HS-5 (cell line): ENCODE measurements around the gene RCOR1.
"Not testable (repeated sequence)": the region's sequence is repeated elsewhere in the genome, so short reads cannot be mapped to it uniquely, and the experiment has no call there.

ENCODE experiments used
- DNase-seq: peaks from one replicate; pipeline ENCODE4 v3.0.0-alpha.2; 2012; ENCODE audit warnings: low read depth

The RCOR1 gene

DNA sequence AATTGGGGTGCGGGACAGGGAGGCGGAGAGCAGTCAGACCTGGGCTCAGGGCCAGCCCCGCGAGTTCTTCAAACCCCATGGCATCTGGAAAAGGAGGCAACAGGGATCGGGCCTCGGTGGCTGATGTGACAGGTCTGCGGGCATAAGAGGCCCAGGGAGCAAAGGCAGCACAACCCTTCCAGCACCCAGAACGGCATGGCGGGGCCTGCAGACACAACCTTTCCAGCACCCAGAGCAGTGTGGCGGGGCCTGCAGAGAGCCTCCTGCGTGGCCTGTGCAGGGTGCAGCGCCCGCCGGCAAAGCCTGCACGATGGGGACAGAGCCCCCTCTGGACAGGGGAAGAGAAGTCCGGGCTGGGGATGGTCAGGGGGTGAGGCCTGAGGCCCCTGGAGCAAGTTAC is 158.6 kb downstream of the RCOR1 start:
- no peak for DNase-seq

DNA sequence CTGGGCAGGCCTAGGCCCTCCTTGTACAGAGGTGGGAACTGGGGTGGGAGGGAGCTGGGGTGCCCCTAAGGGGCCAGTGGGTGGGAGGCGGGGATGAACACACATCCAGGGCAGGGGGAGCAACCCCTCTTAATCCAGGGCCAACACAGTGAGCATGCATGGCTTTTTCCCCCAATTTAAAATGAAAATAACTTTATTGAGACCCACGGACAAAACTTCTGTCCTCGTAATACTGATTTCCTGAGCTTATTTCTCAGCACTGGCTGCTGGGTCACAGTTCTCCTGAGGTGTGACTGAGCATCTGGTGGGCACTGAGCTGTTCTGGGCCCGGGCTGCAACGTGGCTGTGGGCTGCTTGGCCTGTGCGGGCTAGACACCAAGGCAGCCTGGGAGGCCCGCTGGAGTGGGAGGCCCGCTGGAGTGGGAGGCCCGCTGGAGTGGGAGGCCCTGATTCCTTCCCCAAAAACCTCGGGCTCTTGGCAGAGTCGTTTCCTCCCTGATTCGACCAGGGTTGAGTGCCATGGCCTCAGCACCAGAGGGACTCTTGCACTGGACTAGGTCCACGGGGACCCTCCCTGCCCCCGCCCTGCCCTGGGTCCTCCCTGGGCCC is 159.9 kb downstream of the RCOR1 start:
- DNase-seq = no peak

DNA sequence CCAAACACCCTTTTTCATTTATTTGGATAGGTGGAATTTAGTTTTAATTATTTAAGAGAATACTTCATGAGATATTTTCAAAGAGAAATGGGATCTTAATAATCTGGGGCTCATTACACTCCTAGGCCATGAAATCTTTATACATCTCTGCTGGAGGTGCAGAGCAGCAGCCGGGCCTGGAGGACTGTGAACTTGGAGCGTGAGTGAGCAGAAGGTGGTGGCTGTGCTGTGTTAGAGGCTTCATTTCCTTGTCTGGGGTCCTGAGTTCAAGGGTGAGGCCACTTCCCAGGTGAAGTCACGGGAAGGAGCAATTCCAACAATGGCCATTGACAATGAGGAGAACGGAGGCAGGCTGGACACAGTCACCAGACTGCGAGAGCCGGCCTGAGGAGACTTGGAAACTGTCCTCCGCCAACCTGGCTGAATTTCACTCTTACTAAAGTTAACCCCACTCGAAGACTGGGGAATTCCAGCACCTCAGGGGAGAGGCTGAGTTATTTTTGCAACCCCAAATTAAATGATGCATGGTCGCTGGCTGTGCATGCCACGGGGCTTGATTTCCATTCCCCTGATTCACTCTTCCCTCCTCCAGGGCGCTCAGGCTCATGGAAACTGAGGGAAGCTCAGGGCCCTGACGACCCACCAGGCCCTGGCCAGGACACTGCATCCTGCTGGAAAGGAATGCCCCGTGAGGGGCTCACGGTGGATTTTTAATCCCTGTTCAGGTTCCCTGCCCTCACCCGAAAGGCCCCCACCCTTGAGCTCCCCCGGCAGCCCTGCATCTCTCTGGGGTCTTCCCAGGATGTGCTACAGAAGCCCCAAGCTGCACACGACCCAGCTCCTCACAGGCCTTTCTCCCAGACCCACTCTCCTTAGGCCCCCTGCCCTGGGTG is 162.2 kb downstream of the RCOR1 start:
- no peak for DNase-seq

DNA sequence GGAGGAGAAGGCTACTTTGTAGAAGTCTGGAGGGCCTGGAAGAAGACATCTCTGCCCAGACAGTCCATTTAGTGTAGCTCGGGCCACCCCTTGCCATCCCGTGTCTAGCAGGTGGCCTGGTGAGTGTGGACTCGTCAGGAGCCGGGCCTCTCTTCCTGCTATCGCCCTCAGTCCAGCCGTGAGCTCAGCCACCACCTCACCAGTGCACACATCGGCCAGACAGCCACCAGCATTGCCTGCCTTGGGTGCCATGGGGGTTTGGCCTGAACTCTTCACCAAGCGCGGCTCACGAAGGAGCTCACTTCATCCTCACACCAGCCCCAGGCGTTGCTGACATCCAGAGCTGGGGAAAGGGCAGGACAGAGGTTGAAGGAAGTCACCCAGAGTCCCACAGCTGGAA is 165.2 kb downstream of the RCOR1 start:
- DNase-seq = no peak

DNA sequence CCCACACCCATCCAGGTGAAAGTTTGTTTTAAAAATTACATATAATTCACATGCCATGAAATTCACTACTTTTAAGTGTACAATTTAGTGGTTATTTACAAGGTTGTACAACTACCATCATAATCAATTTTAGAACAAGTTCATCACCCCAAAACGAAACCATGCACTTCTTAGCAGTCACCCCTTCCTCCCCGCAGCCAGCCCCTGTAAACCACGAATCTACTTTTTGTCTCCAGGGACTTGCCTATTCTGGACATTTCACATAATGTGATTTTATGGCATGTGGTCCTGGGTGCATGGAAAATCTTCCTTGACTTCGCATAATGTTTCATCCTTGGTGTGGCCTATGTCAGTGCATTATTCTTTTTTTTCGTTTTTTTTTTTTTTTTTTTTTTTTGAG is 165.6 kb downstream of the RCOR1 start:
- DNase-seq = no peak

DNA sequence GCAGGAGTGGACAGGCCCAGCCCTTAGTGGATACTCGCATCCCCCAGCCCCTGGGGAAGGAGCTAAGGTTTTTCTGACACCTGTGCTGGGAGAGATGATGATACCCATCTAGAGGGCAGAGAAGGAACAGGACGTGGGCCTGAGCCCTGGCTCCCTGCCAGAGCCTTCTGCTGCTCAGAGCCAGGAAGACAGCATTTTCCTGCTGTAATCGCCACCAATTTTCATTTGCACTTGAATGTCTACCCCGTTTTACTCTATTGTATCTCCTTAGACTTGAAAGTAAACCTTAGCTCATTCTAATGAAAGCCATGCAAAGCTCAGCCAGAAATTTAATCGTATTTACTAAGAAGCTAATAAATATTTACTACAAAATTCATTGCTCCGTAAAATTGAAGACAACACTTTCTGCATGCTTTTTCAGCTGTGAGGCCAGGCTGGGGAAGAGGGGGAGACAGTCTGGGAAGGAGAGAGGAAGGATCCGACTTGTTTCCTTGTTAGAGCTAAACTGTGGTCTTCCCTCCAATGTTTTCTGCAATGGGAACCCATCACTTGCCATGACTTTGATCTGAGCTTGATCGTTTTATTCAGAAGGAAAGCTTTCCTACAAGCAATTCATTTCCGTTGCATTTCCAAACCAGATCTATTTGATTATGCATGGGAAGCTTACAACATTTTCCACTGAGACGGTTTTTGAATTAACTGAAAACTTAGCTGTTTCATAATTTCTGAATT is 167.2 kb downstream of the RCOR1 start:
- no peak for DNase-seq

DNA sequence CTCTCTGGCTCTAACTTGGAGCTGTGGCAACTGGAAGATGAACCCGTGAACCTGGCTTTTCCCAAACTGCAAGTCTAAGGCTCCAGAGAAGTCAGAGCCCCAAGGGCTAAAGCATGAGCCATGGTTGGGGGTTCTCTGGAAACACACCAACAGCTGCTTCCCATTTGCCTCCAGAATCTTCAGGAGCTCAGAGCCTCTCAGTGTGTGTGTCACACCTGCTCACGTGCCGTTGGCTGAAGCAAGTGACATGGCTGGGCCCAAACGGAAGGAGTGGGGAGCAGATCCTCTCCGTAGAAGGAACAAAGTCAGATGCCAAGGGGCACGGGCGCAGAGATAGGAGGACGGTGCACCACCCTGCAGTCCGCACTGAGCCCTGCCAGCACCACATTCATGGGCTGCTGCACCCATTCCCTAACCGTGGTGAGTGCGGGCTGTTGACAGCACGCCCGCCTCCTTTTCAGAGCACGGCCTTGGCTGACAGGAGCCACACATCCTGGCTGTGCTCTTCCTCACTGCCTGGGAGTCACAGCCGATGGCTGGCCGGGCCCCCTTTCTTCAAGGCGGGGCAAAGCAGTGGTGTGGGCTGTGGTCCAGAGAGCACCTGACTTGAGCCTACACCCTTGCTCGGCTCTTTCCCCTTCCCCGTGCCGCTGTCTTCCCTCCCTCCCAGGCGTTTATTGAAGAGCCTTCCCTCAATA is 168.2 kb downstream of the RCOR1 start:
- DNase-seq = no peak

DNA sequence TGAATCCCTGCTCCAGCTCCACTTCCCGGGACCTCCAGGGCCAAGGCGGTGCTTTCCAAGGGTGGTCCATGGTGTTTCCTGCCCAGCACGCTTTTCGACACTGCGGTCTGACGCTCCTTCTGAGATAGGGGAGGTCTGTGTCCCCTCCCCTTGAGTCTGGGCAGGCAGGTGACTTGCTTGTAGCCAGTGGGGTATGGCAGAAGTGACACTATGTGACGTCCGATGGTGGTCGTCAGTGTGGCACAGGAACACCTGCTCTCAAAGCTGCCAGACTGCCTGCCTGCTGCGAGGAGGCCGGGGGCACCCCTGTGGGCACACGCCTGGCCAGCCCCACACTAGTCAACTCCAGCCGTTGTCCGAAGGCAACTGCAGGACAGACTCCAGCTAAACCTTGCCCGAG is 168.8 kb downstream of the RCOR1 start:
- no peak for DNase-seq

DNA sequence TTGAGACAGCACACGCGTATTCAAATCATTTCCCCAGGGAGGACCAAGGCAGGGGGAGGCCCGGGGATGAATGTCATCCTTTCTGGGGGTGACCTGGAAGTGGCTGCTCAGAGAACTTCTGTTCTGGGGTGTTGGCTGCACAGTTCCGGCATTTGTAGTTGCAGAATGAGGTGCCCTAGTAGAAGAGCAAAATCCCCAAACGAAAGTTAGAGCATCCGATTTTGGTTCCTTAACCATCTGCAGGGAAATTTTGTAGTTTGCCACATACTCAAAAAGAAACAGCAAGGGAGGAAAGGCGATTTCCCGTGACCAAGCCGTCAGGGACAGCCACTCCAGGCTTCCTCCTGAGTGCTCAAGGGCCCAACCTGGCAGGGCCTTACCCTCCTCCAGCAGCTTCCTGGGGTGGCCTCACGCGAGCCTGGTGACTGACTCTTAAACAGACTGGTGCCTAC is 171.8 kb downstream of the RCOR1 start:
- no peak for DNase-seq

DNA sequence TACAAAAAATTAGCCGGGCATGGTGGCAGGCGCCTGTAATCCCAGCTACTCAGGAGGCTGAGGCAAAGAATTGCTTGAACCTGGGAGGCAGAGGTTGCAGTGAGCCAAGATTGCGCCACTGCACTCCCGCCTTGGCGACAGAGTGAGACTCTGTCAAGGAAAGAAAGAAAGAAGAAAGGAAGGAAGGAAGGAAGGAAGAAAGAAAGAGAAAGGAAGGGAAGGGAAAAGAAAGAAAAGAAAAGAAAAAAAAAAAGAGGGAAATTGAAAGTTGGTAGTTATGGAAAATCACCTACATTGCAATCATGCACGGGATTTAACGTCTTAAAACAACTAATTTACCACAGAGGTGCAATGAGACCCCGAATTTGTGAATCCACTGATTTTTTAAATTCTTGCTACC is 173.3 kb downstream of the RCOR1 start:
- DNase-seq = not testable (repeated sequence)

DNA sequence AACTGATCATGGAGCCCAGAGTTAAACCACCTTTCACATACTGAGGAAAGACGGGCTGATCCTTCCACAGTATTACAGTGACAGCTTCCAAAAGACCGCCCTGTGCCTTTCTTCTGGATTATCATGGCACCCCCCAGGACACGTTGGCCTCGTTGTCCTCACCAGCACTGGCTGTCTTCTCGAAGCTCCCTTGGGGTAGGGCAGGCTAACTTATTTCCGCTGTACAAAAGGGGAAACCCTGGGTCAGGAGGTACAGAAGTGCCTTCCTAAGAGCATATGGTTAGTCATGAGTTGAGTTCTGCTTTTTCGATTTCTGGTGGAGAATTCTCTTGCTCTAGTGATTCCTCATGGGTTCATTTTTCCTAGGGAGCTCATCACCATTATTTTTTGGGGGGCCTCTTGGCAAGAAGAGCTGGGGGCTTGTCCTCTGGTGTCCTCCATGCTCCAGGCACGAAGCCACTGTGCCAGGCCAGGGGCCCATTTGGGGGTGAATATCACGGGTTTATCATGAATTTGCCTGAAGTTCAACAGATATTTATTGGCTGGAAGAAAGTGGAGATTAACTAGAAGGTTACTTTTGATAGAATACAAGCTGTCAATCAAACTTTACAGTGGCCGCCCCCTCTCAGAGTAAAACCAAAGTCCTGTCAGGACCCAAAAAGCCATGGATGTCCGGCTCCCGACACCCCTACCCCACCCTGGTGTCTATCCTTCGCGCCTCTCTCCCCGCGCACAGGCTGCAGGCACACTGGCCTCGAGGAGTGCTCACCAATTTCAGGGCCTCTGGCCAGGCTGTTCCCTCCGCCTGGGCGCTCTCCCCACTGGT is 176.0 kb downstream of the RCOR1 start:
- no peak for DNase-seq

DNA sequence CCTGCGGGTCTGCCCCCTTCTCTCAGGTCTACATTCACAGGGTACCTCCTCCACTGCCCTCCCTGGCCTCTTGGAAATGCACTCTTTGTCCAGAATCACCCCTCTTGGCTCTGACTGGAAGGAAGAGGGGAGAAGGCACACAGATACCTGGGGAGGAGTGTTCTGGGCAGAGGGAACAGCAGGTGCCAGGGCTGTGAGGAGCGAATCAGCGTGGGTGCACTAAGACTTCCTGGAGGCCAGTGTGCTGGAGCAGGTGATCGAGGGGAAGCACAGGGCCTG is 176.5 kb downstream of the RCOR1 start:
- no peak for DNase-seq

DNA sequence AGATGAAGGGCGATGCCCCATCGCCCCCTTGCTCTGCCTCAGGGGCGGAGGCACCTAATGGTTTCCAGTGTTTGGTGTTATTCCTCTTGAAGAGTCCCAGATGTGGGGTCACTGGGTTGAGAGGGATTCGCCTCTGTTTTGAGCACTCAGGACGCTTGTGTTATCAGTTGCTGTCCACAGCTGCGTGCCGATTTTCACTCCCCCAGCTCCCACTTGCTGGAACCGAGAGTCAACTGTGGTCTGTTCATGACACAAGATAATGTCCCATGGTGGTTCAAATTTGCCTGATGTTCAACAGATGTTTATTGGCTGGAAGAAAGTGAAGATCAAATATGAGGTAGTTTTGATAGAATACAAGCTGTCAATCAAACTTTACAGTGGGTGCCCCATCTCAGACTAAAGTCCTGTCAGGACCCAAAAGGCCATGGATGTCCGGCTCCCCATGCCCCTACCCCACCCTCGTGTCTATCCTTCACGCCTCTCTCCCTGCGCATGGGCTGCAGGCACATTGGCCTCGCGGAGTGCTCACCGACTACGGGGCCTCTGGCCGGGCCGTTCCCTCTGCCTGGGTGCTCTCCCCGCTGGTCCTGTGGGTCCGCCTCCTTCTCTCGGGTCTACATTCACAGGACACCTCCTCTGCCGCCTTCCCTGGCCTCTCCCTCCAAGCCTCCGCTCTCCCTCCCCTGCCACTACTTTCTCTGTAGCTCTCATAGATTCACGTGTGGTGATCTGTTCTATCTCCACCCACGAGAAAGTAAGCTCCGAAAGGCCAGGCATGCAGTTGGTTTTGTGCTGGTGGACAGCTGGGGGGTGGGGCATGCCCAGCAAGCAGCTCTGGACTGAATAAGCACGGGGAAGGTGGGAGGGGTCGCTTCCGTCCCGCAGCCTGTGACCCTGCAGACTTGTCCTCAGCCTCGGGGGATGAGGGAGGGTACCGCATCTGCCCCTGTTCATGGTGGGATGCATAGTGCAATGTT is 178.0 kb downstream of the RCOR1 start:
- no peak for DNase-seq

DNA sequence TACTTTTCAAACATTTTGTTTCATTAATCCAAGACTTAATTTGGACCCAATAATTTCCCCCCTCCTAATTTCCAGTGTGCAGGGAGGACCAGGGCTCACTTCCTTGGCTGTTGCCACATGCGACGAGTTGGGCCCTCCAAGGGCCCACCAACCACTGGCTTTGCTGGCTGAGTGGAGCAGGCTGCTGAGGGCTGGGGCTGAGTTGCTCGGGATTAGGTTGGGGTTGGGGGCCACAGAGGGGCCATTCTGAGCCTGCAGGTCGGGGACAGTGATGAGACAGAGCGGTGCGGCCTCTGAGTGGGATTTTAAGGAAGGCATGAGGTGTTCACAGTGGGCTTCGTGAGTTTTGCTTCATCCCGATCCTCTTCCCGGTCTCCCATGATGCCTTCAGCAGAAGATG is 178.7 kb downstream of the RCOR1 start:
- DNase-seq = no peak

DNA sequence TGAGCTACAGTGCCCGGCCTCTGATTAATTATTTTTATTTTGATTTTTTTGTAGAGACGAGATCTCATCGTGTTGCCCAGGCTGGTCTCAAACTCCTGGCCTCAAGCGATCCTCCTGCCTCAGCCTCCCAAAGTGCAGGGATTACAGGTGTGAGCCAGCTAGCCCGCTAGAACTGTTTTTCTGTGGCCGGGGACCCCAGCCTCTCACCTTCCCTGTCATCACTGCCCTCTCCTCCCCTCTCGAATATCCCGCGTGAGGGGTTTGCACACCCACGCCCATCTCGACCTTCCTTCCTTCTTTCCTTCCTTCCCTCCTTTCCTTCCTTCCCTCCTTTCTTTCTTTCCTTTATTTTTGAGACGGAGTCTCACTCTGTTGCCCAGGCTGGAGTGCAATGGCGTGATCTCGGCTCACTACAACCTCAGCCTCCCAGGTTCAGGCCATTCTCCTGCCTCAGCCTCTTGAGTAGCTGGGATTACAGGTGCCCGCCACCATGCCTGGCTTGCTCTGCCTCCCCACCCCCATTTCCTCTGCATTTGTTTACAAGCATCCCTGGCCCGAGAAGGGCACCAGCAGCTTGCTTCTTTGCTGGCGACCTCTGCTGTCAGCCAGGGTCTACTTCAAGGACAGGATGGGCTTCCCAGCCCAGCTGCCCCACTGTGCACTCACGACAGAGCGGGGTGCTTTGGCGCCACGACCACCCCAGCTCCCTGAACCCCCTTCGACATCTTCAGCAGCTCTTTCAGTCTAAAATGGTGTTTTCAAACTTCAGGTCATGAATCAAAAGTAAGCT is 180.5 kb downstream of the RCOR1 start:
- no peak for DNase-seq

DNA sequence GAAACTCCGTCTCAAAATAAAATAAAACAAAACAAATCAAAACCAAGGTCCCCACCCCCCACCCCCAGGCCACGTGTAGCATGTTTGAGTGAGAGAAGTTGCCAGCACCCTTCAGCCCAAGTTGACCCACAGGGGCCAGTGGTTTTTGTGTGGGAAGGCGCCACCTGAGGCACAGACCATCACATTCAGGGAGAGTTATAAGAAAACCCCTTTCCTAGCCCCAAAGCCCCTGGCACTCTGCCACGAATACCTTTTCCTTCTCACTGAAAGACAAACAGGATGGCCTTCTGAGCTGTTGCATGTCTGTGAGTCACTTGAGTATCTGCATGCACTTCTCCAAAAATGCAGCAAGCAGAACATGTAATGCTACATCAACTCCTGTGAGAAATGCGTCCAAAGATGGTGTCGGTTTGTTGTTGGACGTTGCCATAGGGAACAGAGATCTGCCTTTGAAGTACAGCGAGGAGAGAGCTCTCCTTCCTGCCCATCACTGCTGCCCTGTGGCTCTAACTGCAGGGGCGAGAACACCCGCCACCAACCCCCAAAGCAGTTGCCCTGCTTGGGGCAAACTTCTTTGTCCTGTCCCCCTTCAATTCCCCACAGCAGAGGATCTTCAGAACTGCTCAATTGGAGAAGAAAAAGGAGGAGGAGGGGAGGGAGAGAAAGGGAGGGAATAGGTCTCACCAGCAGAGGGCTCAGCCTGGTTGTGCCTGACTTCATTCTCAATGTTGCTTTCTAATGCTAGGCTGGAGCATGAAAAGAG is 182.1 kb downstream of the RCOR1 start:
- no peak for DNase-seq

DNA sequence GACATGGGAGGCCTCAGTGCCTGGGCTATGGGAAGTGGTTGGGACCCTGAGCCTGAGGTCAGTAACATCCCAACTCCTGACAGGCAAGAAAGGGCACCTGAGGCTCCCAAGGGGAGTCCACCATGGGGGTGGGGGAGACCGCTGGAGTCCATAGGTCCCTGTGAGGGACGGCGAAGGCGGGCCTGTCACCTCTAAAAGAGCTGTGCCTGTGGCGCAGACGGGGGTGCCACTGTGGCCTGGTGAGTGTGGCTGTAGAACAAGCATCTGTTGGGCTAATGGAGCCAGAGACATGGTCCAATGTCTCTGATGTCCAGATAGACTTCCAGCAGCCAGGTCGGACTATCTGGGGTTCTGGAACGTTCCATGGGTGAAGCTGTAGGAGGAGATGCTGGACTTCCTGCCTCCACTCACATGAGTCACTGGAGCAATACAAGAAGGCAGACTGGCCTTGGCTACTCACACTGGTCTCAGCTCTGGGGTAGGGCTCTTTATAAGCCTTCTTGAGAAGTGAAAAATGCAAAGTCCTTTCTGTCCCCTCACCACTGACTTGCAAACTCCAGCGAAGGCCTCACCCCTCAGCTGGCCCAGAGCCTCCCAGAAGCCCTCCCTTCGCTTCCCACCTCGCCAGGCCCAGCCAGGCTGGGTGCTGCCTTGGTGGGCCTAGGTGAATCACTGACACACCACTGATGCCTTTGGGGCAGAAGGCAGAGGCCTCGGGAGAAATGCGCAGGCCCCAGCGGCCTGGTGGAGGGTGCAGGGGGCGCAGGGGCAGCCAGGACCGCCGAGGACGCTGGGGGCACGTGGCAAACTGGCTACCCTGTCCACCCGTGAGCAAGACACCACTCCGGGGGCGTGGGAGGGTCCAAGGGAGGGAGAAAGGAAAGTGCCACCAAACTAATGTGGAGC is 183.7 kb downstream of the RCOR1 start:
- DNase-seq = no peak
